ENCODE measurements around the gene FLT1. TPM values are rescaled to one million over a fixed set of nuclear protein-coding genes. Genes with fewer than 3 reads are reported as not detected.
A peak's percentile ranks its signal among the peaks of the same experiment; 100 is the strongest.

FLT1 gene
- total and polyA plus RNA-seq, 7 donors, result 9.0 to 38.6 (median 15.6) TPM

GRCh38 chr13:28425793-28426192 is 69.1 kb downstream of the FLT1 start:
- H3K27me3 ChIP-seq (ENCODE audit: insufficient read depth in 3 of 3, low read length in 2 of 3), result no peaks in the 10 kb centered on the region
- WGBS, 3 donors, result 27 to 36% (median 32%) methylated on average over 1 of the region's 1 CpG
- no peak overlapping the region for H3K4me3 ChIP-seq
- intact Hi-C loops (cut with DNase I), result no loop called here
- DNase-seq (no peak), ATAC-seq (no peak)
- H3K4me1 ChIP-seq, result peaks cover 8% of the 10 kb centered on the region
- no peak overlapping the region for H3K27ac ChIP-seq
- no peak for TF ChIP-seq CTCF (IDR thresholded peaks at IDR 0.05)
- H3K36me3 ChIP-seq (ENCODE audit: insufficient read depth in 1 of 2, low read depth in 1 of 2), result no peaks in the 10 kb centered on the region
- H3K9me3 ChIP-seq, result no peaks in the 10 kb centered on the region

GRCh38 chr13:28424541-28424940 is 70.4 kb downstream of the FLT1 start:
- intact Hi-C loops (cut with DNase I), result no loop called here
- no peak for ATAC-seq
- H3K27me3 ChIP-seq (ENCODE audit: insufficient read depth in 3 of 3, low read length in 2 of 3), result no peaks in the 10 kb centered on the region
- DNase-seq, result no peak
- no peak overlapping the region for H3K27ac ChIP-seq
- 83 to 95% (median 86%) methylated on average over 4 of the region's 4 CpGs for WGBS, 3 donors
- no peak overlapping the region for H3K4me3 ChIP-seq
- H3K36me3 ChIP-seq (ENCODE audit: insufficient read depth in 1 of 2, low read depth in 1 of 2), result no peaks in the 10 kb centered on the region
- H3K4me1 ChIP-seq, result peaks cover 8% of the 10 kb centered on the region
- no peaks in the 10 kb centered on the region for H3K9me3 ChIP-seq
- no peak for TF ChIP-seq CTCF (IDR thresholded peaks at IDR 0.05)

- H3K4me3 ChIP-seq, result no peak overlapping the region
- H3K27ac ChIP-seq, result no peak overlapping the region
- TF ChIP-seq CTCF (IDR thresholded peaks at IDR 0.05), result no peak
- H3K36me3 ChIP-seq (ENCODE audit: insufficient read depth in 1 of 2, low read depth in 1 of 2), result no peaks in the 10 kb centered on the region
- peaks cover 8% of the 10 kb centered on the region for H3K4me1 ChIP-seq
- ATAC-seq, result no peak
- 64 to 67% (median 66%) methylated on average over 5 of the region's 5 CpGs for WGBS, 3 donors
- peak in 1 of 2 donors; percentile 21 for DNase-seq
- no peaks in the 10 kb centered on the region for H3K9me3 ChIP-seq
- H3K27me3 ChIP-seq (ENCODE audit: insufficient read depth in 3 of 3, low read length in 2 of 3), result no peaks in the 10 kb centered on the region
- intact Hi-C loops (cut with DNase I), result no loop called here
Observed at GRCh38 chr13:28423010-28423409, 71.9 kb downstream of the FLT1 start.

- ATAC-seq, result no peak
- DNase-seq, result no peak
- Histone ChIP-seq H3K4me3 (no peak overlapping the region), H3K4me1 (peaks cover 8% of the 10 kb centered on the region), H3K27ac (no peak overlapping the region), H3K27me3 (ENCODE audit: insufficient read depth in 3 of 3, low read length in 2 of 3) (no peaks in the 10 kb centered on the region), H3K9me3 (no peaks in the 10 kb centered on the region), H3K36me3 (ENCODE audit: insufficient read depth in 1 of 2, low read depth in 1 of 2) (no peaks in the 10 kb centered on the region)
- 65 to 69% (median 69%) methylated on average over 7 of the region's 7 CpGs for WGBS, 3 donors
- no peak for TF ChIP-seq CTCF (IDR thresholded peaks at IDR 0.05)
- intact Hi-C loops (cut with DNase I), result no loop called here
Observed at GRCh38 chr13:28421676-28422410, 73.1 kb downstream of the FLT1 start.

GRCh38 chr13:28420704-28421103 is 74.2 kb downstream of the FLT1 start:
- Histone ChIP-seq H3K4me3 (no peak overlapping the region), H3K9me3 (no peaks in the 10 kb centered on the region), H3K27ac (no peak overlapping the region), H3K27me3 (ENCODE audit: insufficient read depth in 3 of 3, low read length in 2 of 3) (no peaks in the 10 kb centered on the region), H3K36me3 (ENCODE audit: insufficient read depth in 1 of 2, low read depth in 1 of 2) (no peaks in the 10 kb centered on the region), H3K4me1 (peaks cover 8% of the 10 kb centered on the region)
- intact Hi-C loops (cut with DNase I), result no loop called here
- no peak for TF ChIP-seq CTCF (IDR thresholded peaks at IDR 0.05)
- DNase-seq (no peak), ATAC-seq (no peak)
- 57 to 73% (median 64%) methylated on average over 4 of the region's 4 CpGs for WGBS, 3 donors

Data from psoas muscle (tissue), 8 donors.